K562 (cell line): ENCODE data around the gene VGF. TPM values are rescaled to one million over a fixed set of nuclear protein-coding genes. Genes with fewer than 3 reads are reported as not detected.

Source experiments
- ATAC-seq: fragments of 200-7000 bp; cut with Tn5 transposase; 3 replicates; pipeline ENCODE4 v1.9.1; 2020; ENCODE audit warnings: moderate library complexity
- BruUV-seq: library from RNA; stranded (reverse); fragments of 400-500 nt; replicated peaks from 2 replicates; lab custom pipeline; 2021; lab: Mats Ljungman, UMichigan
- CTCF ChIA-PET: fragments of 300-600 bp; formaldehyde crosslinking; extraction: SDS; loops from one replicate; lab custom pipeline; 2021; ENCODE audit warnings: low intra/inter-chr PET ratio; lab: Yijun Ruan, JAX
- POLR2A ChIA-PET: fragments of 300-600, 350-650 bp; sonication (Branson Sonifier 250); formaldehyde crosslinking; extraction: SDS; loops from one replicate; lab custom pipeline; 2021; ENCODE audit warnings: antibody characterized with exemption, inconsistent platforms; lab: Yijun Ruan, JAX
- DNase-seq, 4 experiments: peaks; one replicate each; pipeline versions ENCODE4 v3.0.0 to v3.0.0-alpha.2; 2011 to 2018; ENCODE audit warnings: low spot score in 3 of 4, mixed read lengths in 3 of 4; ENCODE audit errors: extremely low read depth in 1 of 4
- FAIRE-seq: peaks from 2 replicates; lab custom pipeline; 2011; peaks lifted over from hg19 to GRCh38; lab: Jason Lieb, UNC
- H2AFZ ChIP-seq: 2 replicates; pipeline ENCODE4 v1.6.0; 2011; ENCODE audit warnings: low read depth, low read length, control low read depth, inconsistent platforms
- H3K27ac ChIP-seq: fragments of 200-600 bp; 3 replicates; pipeline ENCODE4 v1.8.0; 2011; ENCODE audit warnings: low read depth, mild to moderate bottlenecking, control low read depth, inconsistent platforms, low read length, moderate library complexity, mixed read lengths; ENCODE audit errors: extremely low read depth
- H3K27me3 ChIP-seq, 2 experiments: fragments of 300-600 bp in 1 of 2; 2 replicates in 1 of 2; 3 replicates in 1 of 2; pipeline versions ENCODE4 v1.6.0 to v1.8.0; 2011; ENCODE audit warnings: inconsistent platforms in 2 of 2, low read length in 2 of 2, mild to moderate bottlenecking in 1 of 2, mixed read lengths in 1 of 2, moderate library complexity in 1 of 2; ENCODE audit not compliant: control insufficient read depth in 2 of 2, insufficient read depth in 2 of 2
- H3K36me3 ChIP-seq: fragments of 300-600 bp; 3 replicates; pipeline ENCODE4 v1.8.0; 2011; ENCODE audit warnings: mild to moderate bottlenecking, low read length, inconsistent platforms; ENCODE audit not compliant: control insufficient read depth, insufficient read depth
- H3K4me1 ChIP-seq, 2 experiments: fragments of 200-600 bp in 1 of 2; replicated peaks in 1 of 2; 2 replicates in 1 of 2; 3 replicates in 1 of 2; pipeline versions ENCODE4 v1.5.1 to v1.8.0; 2011; ENCODE audit warnings: inconsistent platforms in 2 of 2, low read length in 2 of 2, mild to moderate bottlenecking in 1 of 2, mixed read lengths in 1 of 2, moderate library complexity in 1 of 2; ENCODE audit not compliant: control insufficient read depth in 2 of 2, insufficient read depth in 2 of 2
- H3K4me2 ChIP-seq: 2 replicates; pipeline ENCODE4 v1.6.1; 2011; ENCODE audit warnings: low read length, control low read depth, inconsistent platforms, mixed read lengths; ENCODE audit not compliant: insufficient read depth
- H3K4me3 ChIP-seq: fragments of 200-600 bp; sonication (generic), shearing (Covaris generic); 2 replicates; pipeline ENCODE4 v1.5.1; 2016; ENCODE audit warnings: control low read depth, inconsistent platforms
- H3K79me2 ChIP-seq: fragments of 200-600 bp; 3 replicates; pipeline ENCODE4 v1.8.0; 2011; ENCODE audit warnings: low read length, inconsistent platforms; ENCODE audit not compliant: control insufficient read depth, insufficient read depth
- H3K9ac ChIP-seq, 2 experiments: 2 replicates each; pipeline versions ENCODE4 v1.6.0 to v1.6.1; 2011; ENCODE audit warnings: low read depth in 2 of 2, low read length in 2 of 2, control low read depth in 1 of 2, inconsistent platforms in 1 of 2, mild to moderate bottlenecking in 1 of 2, mixed read lengths in 1 of 2; ENCODE audit not compliant: insufficient read depth in 1 of 2
- H3K9me1 ChIP-seq: one replicate; pipeline ENCODE4 v1.6.0; 2011; ENCODE audit warnings: inconsistent platforms, mild to moderate bottlenecking, low read length, moderate library complexity; ENCODE audit not compliant: control insufficient read depth, insufficient read depth
- H3K9me3 ChIP-seq: replicated peaks from 2 replicates; pipeline ENCODE4 v1.5.1; 2011; ENCODE audit warnings: low read depth, low read length, inconsistent platforms; ENCODE audit not compliant: control insufficient read depth, insufficient read depth
- H4K20me1 ChIP-seq: replicated peaks from 2 replicates; pipeline ENCODE4 v1.6.1; 2011; ENCODE audit warnings: low read length, inconsistent platforms, mixed read lengths; ENCODE audit not compliant: control insufficient read depth, insufficient read depth
- ADNP ChIP-seq: fragments of 200-800 bp; sonication (Bioruptor generic); IDR thresholded peaks from 2 replicates; pipeline ENCODE4 v1.6.1; 2016; ENCODE audit warnings: missing genetic modification characterization, missing compliant biosample characterization
- BACH1 ChIP-seq: fragments of 200-800 bp; sonication (Bioruptor generic); IDR thresholded peaks from 2 replicates; pipeline ENCODE4 v1.6.1; 2016; ENCODE audit warnings: missing genetic modification characterization, missing compliant biosample characterization
- CXXC5 ChIP-seq: fragments of 250-450 bp; sonication (Bioruptor Pico); IDR thresholded peaks from 2 replicates; pipeline ENCODE4 v1.8.0; 2022; ENCODE audit warnings: inconsistent platforms, mild to moderate bottlenecking, moderate library complexity
- ESRRB ChIP-seq: fragments of 250-450 bp; sonication (Bioruptor Pico); IDR thresholded peaks from 2 replicates; pipeline ENCODE4 v1.5.0; 2020; ENCODE audit warnings: mild to moderate bottlenecking, moderate library complexity, borderline replicate concordance
- ETS1 ChIP-seq: conservative IDR thresholded peaks from 2 replicates; pipeline ENCODE4 v1.6.1; 2011; ENCODE audit warnings: low read depth, mild to moderate bottlenecking, low read length; ENCODE audit not compliant: control insufficient read depth
- GTF2A2 ChIP-seq: IDR thresholded peaks from 2 replicates; pipeline ENCODE4 v1.6.1; 2016; ENCODE audit warnings: mild to moderate bottlenecking, missing genetic modification characterization, missing compliant biosample characterization
- HLTF ChIP-seq: fragments of 450-650 bp; IDR thresholded peaks from 2 replicates; pipeline ENCODE4 v1.6.1; 2016
- MNT ChIP-seq, 2 experiments: fragments of 450-650 bp; conservative IDR thresholded peaks; 2 replicates each; pipeline ENCODE4 v1.6.1; 2017; ENCODE audit warnings: mild to moderate bottlenecking in 2 of 2, moderate library complexity in 2 of 2
- NKRF ChIP-seq: fragments of 450-650 bp; IDR thresholded peaks from 2 replicates; pipeline ENCODE4 v1.6.1; 2016; ENCODE audit warnings: borderline replicate concordance
- NONO ChIP-seq, 2 experiments: fragments of 200-400 bp in 1 of 2; fragments of 450-650 bp in 1 of 2; formaldehyde crosslinking in 1 of 2; IDR thresholded peaks; 2 replicates each; pipeline ENCODE4 v1.6.1; 2017; ENCODE audit warnings: low read depth in 2 of 2, mild to moderate bottlenecking in 2 of 2, moderate library complexity in 2 of 2, low read length in 1 of 2
- PML ChIP-seq: IDR thresholded peaks from 2 replicates; pipeline ENCODE4 v1.6.1; 2012; ENCODE audit warnings: low read length, inconsistent platforms
- ZNF263 ChIP-seq: sonication (generic); formaldehyde crosslinking; IDR thresholded peaks from 2 replicates; pipeline ENCODE4 v1.8.0; 2022; ENCODE audit warnings: mild to moderate bottlenecking, missing genetic modification reagents, borderline replicate concordance
- ZNF408 ChIP-seq: fragments of 250-450 bp; sonication (Bioruptor Pico); IDR thresholded peaks from 2 replicates; pipeline ENCODE4 v1.4.0; 2020; ENCODE audit warnings: low read depth, mild to moderate bottlenecking, moderate library complexity
- WGBS: fragments of 100-300 bp; shearing (Covaris generic); methylation state at CpG from one replicate; pipeline ENCODE4 v1.1.6; 2016; ENCODE audit warnings: low coverage, mixed read lengths; ENCODE audit not compliant: insufficient coverage; ENCODE audit errors: missing lambda C conversion rate; 5-methylcytosine and 5-hydroxymethylcytosine counted together
- in situ Hi-C: fragments of 300-500 bp; cut with MboI; formaldehyde crosslinking; loops from 4 replicates; pipeline ENCODE4 v1.15.0; 2018; ENCODE audit warnings: inconsistent platforms, mixed read lengths
- intact Hi-C: fragments of 100-400 bp; cut with micrococcal nuclease; formaldehyde crosslinking; loops from 2 replicates; pipeline ENCODE4 v1.14.2; 2022
- polyA plus RNA-seq, 8 experiments: library from polyadenylated mRNA; depleted of rRNA in 4 of 8; stranded (reverse) in 5 of 8; unstranded in 3 of 8; fragments of >200 nt; fragmentation: Nextera tagmentation in 2 of 8; fragmentation: Illumina TruSeq in 1 of 8; extraction: Ambion mirVana in 2 of 8; extraction: Trizol in 1 of 8; gene quantifications; 2 replicates each; pipeline versions ENCODE4 v1.2.1 to v1.2.3, GENCODE V29; 2011 to 2014; ENCODE audit warnings: inconsistent platforms in 1 of 8, missing spikeins in 1 of 8
- total RNA-seq, 7 experiments: library from RNA; depleted of rRNA in 6 of 7; stranded (reverse); fragments of >200 nt in 6 of 7; fragmentation: Illumina TruSeq in 2 of 7; extraction: Trizol in 2 of 7; gene quantifications; 2 replicates each; pipeline versions ENCODE4 v1.2.1 to v1.2.3, GENCODE V29; 2011 to 2021; ENCODE audit warnings: low replicate concordance in 1 of 7

The VGF gene
- total and polyA plus RNA-seq, 9 of the 15 experiments (the other 6 are each of a cell fraction or from before 2014, with no cell fraction given): 0.03 to 5.7 (median 0.34) TPM

GRCh38 chr7:101163279-101164070, 1.9 kb downstream of the VGF start (continued):
- TF ChIP-seq PML (no peak), ADNP (tag) (no peak)

- H4K20me1 ChIP-seq: peaks cover 12% of the 10 kb centered on the region
- H2AFZ ChIP-seq: peak overlapping the region; percentile 77
- DNase-seq: peak; percentile 78 to 86 (median 82)
- peaks cover 30% of the 10 kb centered on the region; the same call in 1 of the 3 replicates for H3K36me3 ChIP-seq
- ChIA-PET CTCF (no interaction called here), POLR2A (no interaction called here)
- no peaks in the 10 kb centered on the region for H3K9me3 ChIP-seq
- H3K27ac ChIP-seq: peak overlapping the region; percentile 50; the same call in 2 of the 3 replicates
- 12% methylated on average over 49 of the region's 74 CpGs for WGBS
- ATAC-seq: peak; percentile 73
- FAIRE-seq: peak; percentile 74
- H3K9ac ChIP-seq: peak overlapping the region in 1 of 2 experiments; percentile 88; a peak in 2 of 4 replicates
- intact Hi-C loops: no loop called here
- H3K4me3 ChIP-seq: peak overlapping the region; percentile 32; the same call in 1 of the 2 replicates
- in situ Hi-C loops: no loop called here
- no TSS peak for BruUV-seq
- H3K9me1 ChIP-seq: no peaks in the 10 kb centered on the region
- H3K27me3 ChIP-seq: peaks cover 5 to 15% of the 10 kb centered on the region in 2 experiments; a peak in 2 of 5 replicates
- peak overlapping the region; percentile 58 for H3K4me2 ChIP-seq
- no peaks in the 10 kb centered on the region for H3K79me2 ChIP-seq
- peaks cover 20 to 57% of the 10 kb centered on the region in 2 experiments; a peak in 4 of 5 replicates for H3K4me1 ChIP-seq
- peak in 1 of 2 experiments; percentile 64; a peak in 1 of 4 replicates for TF ChIP-seq NONO (IDR thresholded peaks at IDR 0.05; ENCODE audit: low read depth in 2 of 2, low read length in 1 of 2)
- no peak for TF ChIP-seq ESRRB
- TF ChIP-seq NKRF: no peak
- TF ChIP-seq HLTF: no peak
- peak; percentile 80 for TF ChIP-seq CXXC5 (CRISPR knock-in tag)
- TF ChIP-seq ZNF408: no peak
- TF ChIP-seq BACH1 (tag): no peak
- TF ChIP-seq MNT (conservative IDR thresholded peaks at IDR 0.05): peak; percentile 22 to 64; a peak in 2 of 4 replicates
- TF ChIP-seq ETS1: peak; percentile 54; the same call in 1 of the 2 replicates
- peak; percentile 92 for TF ChIP-seq ZNF263 (CRISPR knock-in tag)
- no peak for TF ChIP-seq GTF2A2
Observed at GRCh38 chr7:101162551-101163278, 2.7 kb downstream of the VGF start.
